Ishikawa (cell line): ENCODE data around the gene PLEKHJ1.
A peak's percentile ranks its signal among the peaks of the same experiment; 100 is the strongest.

Experiments
- CEBPB ChIP-seq: IDR thresholded peaks from 2 replicates; pipeline ENCODE4 v1.6.1; 2012
- CREB1 ChIP-seq: IDR thresholded peaks from 2 replicates; pipeline ENCODE4 v1.6.1; 2012; ENCODE audit warnings: low read depth
- EGR1 ChIP-seq: IDR thresholded peaks from 2 replicates; pipeline ENCODE4 v1.6.1; 2012
- EP300 ChIP-seq: IDR thresholded peaks from 2 replicates; pipeline ENCODE4 v1.6.1; 2012; ENCODE audit warnings: borderline replicate concordance
- FOXM1 ChIP-seq: IDR thresholded peaks from 2 replicates; pipeline ENCODE4 v1.6.1; 2012; ENCODE audit warnings: low read depth, borderline replicate concordance
- MAX ChIP-seq: IDR thresholded peaks from 2 replicates; pipeline ENCODE4 v1.6.1; 2012
- NFIC ChIP-seq: IDR thresholded peaks from 2 replicates; pipeline ENCODE4 v1.6.1; 2012
- RAD21 ChIP-seq: IDR thresholded peaks from 2 replicates; pipeline ENCODE4 v1.6.1; 2012; ENCODE audit warnings: low read depth
- REST ChIP-seq: IDR thresholded peaks from 2 replicates; pipeline ENCODE4 v1.6.1; 2012; ENCODE audit warnings: low read depth, mild to moderate bottlenecking
- TAF1 ChIP-seq: IDR thresholded peaks from 2 replicates; pipeline ENCODE4 v1.6.1; 2012; ENCODE audit warnings: low read depth, mild to moderate bottlenecking
- TCF12 ChIP-seq: IDR thresholded peaks from 2 replicates; pipeline ENCODE4 v1.6.1; 2012; ENCODE audit warnings: low read depth
- TEAD4 ChIP-seq: IDR thresholded peaks from 2 replicates; pipeline ENCODE4 v1.6.1; 2012
- USF1 ChIP-seq: IDR thresholded peaks from 2 replicates; pipeline ENCODE4 v1.6.1; 2012
- YY1 ChIP-seq: IDR thresholded peaks from 2 replicates; pipeline ENCODE4 v1.6.1; 2012; ENCODE audit warnings: low read depth
- ZBTB7A ChIP-seq: IDR thresholded peaks from 2 replicates; pipeline ENCODE4 v1.6.1; 2012; ENCODE audit warnings: low read depth

The PLEKHJ1 gene

GRCh38 chr19:2236064-2236313 lies 140 bp downstream of the PLEKHJ1 start:
- TF ChIP-seq TEAD4 (no peak), CREB1 (no peak), EGR1 (no peak), ZBTB7A (no peak; the same call in 1 of the 2 replicates), USF1 (no peak), TCF12 (no peak), TAF1 (peak; percentile 58), REST (no peak), YY1 (no peak), FOXM1 (no peak), RAD21 (no peak), MAX (no peak), NFIC (0 out of 2 replicates have a peak, but pooled peaks have one; percentile 6), CEBPB (no peak), EP300 (no peak)

- no peak for TF ChIP-seq EGR1
- peak; percentile 35 for TF ChIP-seq NFIC
- 0 out of 2 replicates have a peak, but pooled peaks have one; percentile 32 for TF ChIP-seq MAX
- peak; percentile 71 for TF ChIP-seq TCF12
- TF ChIP-seq EP300, result no peak; the same call in 1 of the 2 replicates
- no peak; the same call in 1 of the 2 replicates for TF ChIP-seq TAF1
- TF ChIP-seq TEAD4, result no peak
- TF ChIP-seq CREB1, result no peak
- TF ChIP-seq ZBTB7A, result 0 out of 2 replicates have a peak, but pooled peaks have one; percentile 21
- no peak for TF ChIP-seq FOXM1
Measured at GRCh38 chr19:2235381-2236063, 607 bp downstream of the PLEKHJ1 start.

GRCh38 chr19:2234996-2235380 lies 1.1 kb downstream of the PLEKHJ1 start:
- TF ChIP-seq USF1 (no peak), RAD21 (no peak)

GRCh38 chr19:2233601-2234280 lies 2.4 kb downstream of the PLEKHJ1 start:
- no peak for TF ChIP-seq CEBPB
- no peak for TF ChIP-seq NFIC
- no peak for TF ChIP-seq RAD21
- no peak for TF ChIP-seq MAX
- no peak for TF ChIP-seq EGR1
- TF ChIP-seq ZBTB7A, result no peak
- no peak for TF ChIP-seq CREB1
- no peak for TF ChIP-seq EP300
- TF ChIP-seq TCF12, result no peak
- TF ChIP-seq FOXM1, result no peak
- TF ChIP-seq USF1, result no peak
- no peak for TF ChIP-seq REST
- no peak for TF ChIP-seq YY1
- no peak for TF ChIP-seq TEAD4
- TF ChIP-seq TAF1, result no peak

GRCh38 chr19:2232286-2233151 lies 3.6 kb downstream of the PLEKHJ1 start:
- no peak for TF ChIP-seq CEBPB
- TF ChIP-seq TAF1, result no peak
- TF ChIP-seq CREB1, result no peak
- no peak for TF ChIP-seq TCF12
- no peak for TF ChIP-seq YY1
- no peak for TF ChIP-seq TEAD4
- no peak for TF ChIP-seq ZBTB7A
- no peak for TF ChIP-seq EP300
- no peak for TF ChIP-seq RAD21
- no peak for TF ChIP-seq REST
- no peak for TF ChIP-seq EGR1
